ENCODE measurements around the gene MED22. TPM values are rescaled to one million over a fixed set of nuclear protein-coding genes. Genes with fewer than 3 reads are reported as not detected.
"Not testable (repeated sequence)": the region's sequence is repeated elsewhere in the genome, so short reads cannot be mapped to it uniquely, and the experiment has no call there.

The MED22 gene
- total RNA-seq, result 10 to 100 TPM; 50.0 to 51.2 TPM

- H3K9me3 ChIP-seq, result no peaks in the 10 kb centered on the region
- H3K27ac ChIP-seq, result peak within 1 kb of the TSS; percentile 88 to 96
- peaks cover 60% of the 10 kb centered on the region for H3K36me3 ChIP-seq
- ATAC-seq (ENCODE audit: insufficient number of reproducible peaks, low FRiP score, low read depth) (peak; percentile 85), DNase-seq (ENCODE audit: low spot score) (peak; percentile 95)
- no peak for TF ChIP-seq CTCF (IDR thresholded peaks at IDR 0.05)
- peaks cover 15 to 32% of the 10 kb centered on the region in 2 donors for H3K4me1 ChIP-seq (ENCODE audit: control insufficient read depth in 1 of 2, low read depth in 2 of 2)
- no peaks in the 10 kb centered on the region for H3K27me3 ChIP-seq (replicated peaks; ENCODE audit: insufficient read depth)
- H3K4me3 ChIP-seq, result peak within 1 kb of the TSS; percentile 87
Observed at GRCh38 chr9:133347985-133348717, at the start of gene MED22, which contains the start of gene RPL7A. Gene MED22 (minus strand): TSS chr9:133348131. CDS start chr9:133346662, 1,469 bp downstream. Gene RPL7A (plus strand): TSS chr9:133348218. CDS start chr9:133348244, 26 bp downstream.

GRCh38 chr9:133397370-133397769, 49.4 kb upstream of the MED22 start:
- ATAC-seq (ENCODE audit: insufficient number of reproducible peaks, low FRiP score, low read depth), result no peak
- DNase-seq (ENCODE audit: low spot score), result no peak
- H3K4me1 ChIP-seq (ENCODE audit: control insufficient read depth in 1 of 2, low read depth in 2 of 2), result no peaks in the 10 kb centered on the region
- H3K4me3 ChIP-seq, result no peak overlapping the region
- H3K27ac ChIP-seq, result no peak overlapping the region
- no peaks in the 10 kb centered on the region for H3K36me3 ChIP-seq
- no peak for TF ChIP-seq CTCF (IDR thresholded peaks at IDR 0.05)
- no peaks in the 10 kb centered on the region for H3K27me3 ChIP-seq (replicated peaks; ENCODE audit: insufficient read depth)
- H3K9me3 ChIP-seq, result no peaks in the 10 kb centered on the region

- no peak overlapping the region for H3K4me3 ChIP-seq
- no peaks in the 10 kb centered on the region for H3K4me1 ChIP-seq (ENCODE audit: control insufficient read depth in 1 of 2, low read depth in 2 of 2)
- H3K27ac ChIP-seq, result no peak overlapping the region
- TF ChIP-seq CTCF (IDR thresholded peaks at IDR 0.05), result no peak
- no peaks in the 10 kb centered on the region for H3K36me3 ChIP-seq
- DNase-seq (ENCODE audit: low spot score) (no peak), ATAC-seq (ENCODE audit: insufficient number of reproducible peaks, low FRiP score, low read depth) (no peak)
- H3K27me3 ChIP-seq (replicated peaks; ENCODE audit: insufficient read depth), result no peaks in the 10 kb centered on the region
- H3K9me3 ChIP-seq, result no peaks in the 10 kb centered on the region
Observed at GRCh38 chr9:133396952-133397351, 49.0 kb upstream of the MED22 start.

- Histone ChIP-seq H3K36me3 (no peaks in the 10 kb centered on the region), H3K4me3 (no peak overlapping the region), H3K27ac (no peak overlapping the region), H3K27me3 (replicated peaks; ENCODE audit: insufficient read depth) (no peaks in the 10 kb centered on the region), H3K9me3 (no peaks in the 10 kb centered on the region), H3K4me1 (ENCODE audit: control insufficient read depth in 1 of 2, low read depth in 2 of 2) (no peaks in the 10 kb centered on the region)
- ATAC-seq (ENCODE audit: insufficient number of reproducible peaks, low FRiP score, low read depth) (no peak), DNase-seq (ENCODE audit: low spot score) (no peak)
- no peak for TF ChIP-seq CTCF (IDR thresholded peaks at IDR 0.05)
Observed at GRCh38 chr9:133394687-133395271, 46.8 kb upstream of the MED22 start.

GRCh38 chr9:133393399-133393798, 45.5 kb upstream of the MED22 start:
- H3K36me3 ChIP-seq, result no peaks in the 10 kb centered on the region
- no peaks in the 10 kb centered on the region for H3K27me3 ChIP-seq (replicated peaks; ENCODE audit: insufficient read depth)
- H3K4me3 ChIP-seq, result no peak overlapping the region
- no peak for TF ChIP-seq CTCF (IDR thresholded peaks at IDR 0.05)
- no peak overlapping the region for H3K27ac ChIP-seq
- no peak for ATAC-seq (ENCODE audit: insufficient number of reproducible peaks, low FRiP score, low read depth)
- no peaks in the 10 kb centered on the region for H3K9me3 ChIP-seq
- no peak for DNase-seq (ENCODE audit: low spot score)
- no peaks in the 10 kb centered on the region for H3K4me1 ChIP-seq (ENCODE audit: control insufficient read depth in 1 of 2, low read depth in 2 of 2)

GRCh38 chr9:133392308-133392707, 44.4 kb upstream of the MED22 start:
- ATAC-seq (ENCODE audit: insufficient number of reproducible peaks, low FRiP score, low read depth); H3K27ac ChIP-seq; H3K4me1 ChIP-seq (ENCODE audit: control insufficient read depth in 1 of 2, low read depth in 2 of 2); H3K36me3 ChIP-seq; H3K9me3 ChIP-seq; H3K4me3 ChIP-seq; DNase-seq (ENCODE audit: low spot score); H3K27me3 ChIP-seq (replicated peaks; ENCODE audit: insufficient read depth): not testable (repeated sequence)

GRCh38 chr9:133391449-133391848, 43.5 kb upstream of the MED22 start:
- H3K36me3 ChIP-seq; H3K27me3 ChIP-seq (replicated peaks; ENCODE audit: insufficient read depth); H3K9me3 ChIP-seq; H3K27ac ChIP-seq; H3K4me3 ChIP-seq; ATAC-seq (ENCODE audit: insufficient number of reproducible peaks, low FRiP score, low read depth); H3K4me1 ChIP-seq (ENCODE audit: control insufficient read depth in 1 of 2, low read depth in 2 of 2); DNase-seq (ENCODE audit: low spot score): not testable (repeated sequence)
